Bone marrow (tissue), 2 donors: ENCODE data around the gene ZNF202.
"Not testable (repeated sequence)": the region's sequence is repeated elsewhere in the genome, so short reads cannot be mapped to it uniquely, and the experiment has no call there.

ENCODE experiments used
- DNase-seq, 2 donors: peaks; one replicate each; lab custom pipeline; 2025; lab: John Stamatoyannopoulos, UW

The ZNF202 gene

DNA sequence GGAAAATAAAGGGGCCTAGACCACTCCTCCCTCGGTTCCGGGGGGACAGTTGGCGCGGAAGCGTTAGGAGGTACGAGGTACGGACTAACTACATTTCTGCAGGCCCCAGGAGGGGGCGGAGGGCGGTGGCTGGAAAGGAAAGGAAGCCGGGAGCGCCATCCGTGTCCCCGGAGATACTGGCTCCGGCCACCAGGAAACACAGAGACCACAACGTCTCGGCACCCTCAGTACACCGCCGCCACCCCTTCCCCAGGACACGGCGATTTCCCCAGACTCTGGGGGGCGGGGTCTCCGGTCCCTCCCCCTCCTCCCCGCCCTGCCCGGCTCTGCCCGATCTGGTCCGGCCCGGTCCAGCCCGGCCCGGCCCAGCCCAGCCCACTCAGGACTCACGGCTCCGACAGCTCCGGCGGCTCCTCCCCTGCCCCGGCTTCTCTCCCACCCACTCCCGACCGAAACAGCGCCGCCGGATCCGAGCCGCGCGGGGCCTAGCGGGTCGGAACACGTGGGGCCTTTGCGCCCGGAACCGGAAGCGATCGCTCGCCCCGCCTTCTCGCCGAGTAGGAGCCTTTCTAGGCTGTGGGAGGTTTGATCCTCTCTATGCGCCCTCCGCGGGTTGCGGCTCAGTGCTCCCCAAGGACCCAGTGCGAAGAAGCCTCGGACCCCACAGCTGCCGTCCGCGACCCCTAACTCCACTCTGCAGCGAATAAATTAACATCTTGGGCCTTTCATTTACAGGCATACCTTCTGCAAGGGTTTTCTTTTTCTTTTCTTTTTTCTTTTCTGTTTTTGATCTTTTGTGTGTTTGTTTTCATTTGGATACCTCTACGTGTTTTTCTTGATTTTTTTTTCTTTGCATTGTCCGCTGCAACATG, at the start of gene ZNF202:
TSS of gene ZNF202 (minus strand) at position 502 of the 872 bp plus-strand sequence. CDS start 10,772 bp downstream, outside the sequence.
- peak; percentile 65 to 73 for DNase-seq

DNA sequence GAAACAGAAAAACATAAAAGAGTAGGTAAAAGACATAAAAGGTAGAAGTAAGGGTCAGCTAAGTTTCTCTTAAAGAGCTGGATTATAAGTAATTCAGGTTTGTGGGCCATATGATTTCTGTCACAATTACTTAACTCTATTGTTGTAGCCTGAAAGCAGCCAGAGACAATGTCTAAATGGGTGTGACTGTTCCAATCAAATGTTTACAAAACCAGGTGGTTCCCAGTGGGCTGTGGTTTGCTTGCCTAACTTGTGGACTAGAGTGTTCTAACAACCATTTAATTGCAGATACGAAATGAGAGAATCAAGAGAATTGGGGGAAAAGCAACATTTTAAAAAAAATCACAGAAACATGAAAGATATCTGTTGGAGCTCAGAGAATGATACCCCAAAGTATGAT, 42.1 kb upstream of the ZNF202 start:
- no peak for DNase-seq

DNA sequence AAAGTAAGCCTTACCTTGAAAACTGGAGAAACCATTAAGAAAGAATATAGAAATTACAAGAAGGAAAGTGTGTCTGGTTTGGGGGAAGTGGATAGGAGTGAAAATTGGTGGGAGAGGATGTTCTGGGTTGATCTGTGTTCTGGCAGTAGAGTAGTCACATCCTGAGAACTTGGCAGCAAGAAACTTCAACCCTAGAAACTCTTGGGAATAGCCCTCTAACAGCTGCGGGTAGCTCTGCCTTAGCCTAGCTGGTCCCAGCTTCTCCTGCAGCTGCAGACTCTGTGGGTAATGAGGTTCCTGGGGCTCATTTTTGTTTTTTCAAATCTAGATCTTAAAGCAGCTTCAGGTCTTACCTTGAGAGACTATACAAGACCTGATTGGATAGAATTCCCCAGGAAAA, 37.1 kb upstream of the ZNF202 start:
- DNase-seq, result no peak

DNA sequence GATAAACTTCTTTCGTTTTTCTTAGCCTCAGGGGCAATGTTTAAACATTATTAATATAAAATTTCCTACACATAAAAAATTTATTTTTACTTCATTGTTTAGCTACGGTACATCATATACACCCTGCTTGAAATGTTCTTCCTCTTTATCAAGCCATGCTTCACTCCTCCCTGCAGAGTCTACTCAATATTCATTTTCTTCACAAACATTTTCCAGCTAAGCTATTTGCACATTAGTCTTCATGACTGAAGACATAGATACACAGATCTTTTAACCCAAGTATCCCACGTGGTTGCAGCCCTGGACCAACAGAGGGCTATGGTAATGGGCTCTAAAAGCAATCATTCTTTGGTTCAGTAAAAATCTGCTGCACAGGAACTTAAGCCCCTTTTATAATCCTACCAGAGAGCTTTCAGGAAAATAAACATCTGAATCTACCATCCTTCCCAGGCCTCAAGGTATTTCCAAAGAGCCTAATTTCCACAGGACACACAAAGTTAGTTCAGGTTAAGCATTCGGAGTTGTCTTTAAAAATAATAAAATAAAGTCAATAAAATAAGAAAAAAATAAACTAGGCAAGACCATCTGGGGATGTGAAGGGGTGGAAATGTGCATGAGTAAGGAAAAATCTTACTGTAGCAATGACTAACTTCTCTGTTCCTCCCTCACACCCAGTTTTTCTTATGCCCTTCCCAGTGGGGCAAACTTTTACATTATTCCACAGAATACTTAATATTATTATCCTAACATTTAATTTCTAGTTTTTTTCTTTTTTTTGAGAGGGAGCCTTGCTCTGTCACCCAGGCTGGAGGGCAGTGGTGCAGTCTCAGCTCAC, 34.5 kb upstream of the ZNF202 start:
- DNase-seq, result no peak

DNA sequence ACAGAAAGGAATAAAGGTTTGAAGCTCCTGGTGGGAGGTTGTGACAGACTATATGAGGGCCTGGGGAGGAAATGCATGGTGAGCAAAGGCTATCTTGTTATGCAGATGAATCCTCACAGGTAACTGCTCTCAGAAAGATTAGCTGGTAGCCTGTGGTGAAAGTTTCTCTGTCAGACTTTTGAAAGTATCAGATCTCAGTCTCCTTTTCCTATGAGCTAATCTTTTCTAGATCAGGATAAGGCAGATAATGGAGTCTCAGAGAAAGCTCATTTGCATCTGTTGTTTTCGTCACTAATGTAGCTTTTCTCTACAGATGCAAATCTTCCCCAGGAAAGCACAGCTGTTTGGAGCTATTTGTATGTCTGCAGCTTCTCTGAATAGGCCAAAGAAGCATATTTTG, 33.8 kb upstream of the ZNF202 start:
- DNase-seq, result no peak

DNA sequence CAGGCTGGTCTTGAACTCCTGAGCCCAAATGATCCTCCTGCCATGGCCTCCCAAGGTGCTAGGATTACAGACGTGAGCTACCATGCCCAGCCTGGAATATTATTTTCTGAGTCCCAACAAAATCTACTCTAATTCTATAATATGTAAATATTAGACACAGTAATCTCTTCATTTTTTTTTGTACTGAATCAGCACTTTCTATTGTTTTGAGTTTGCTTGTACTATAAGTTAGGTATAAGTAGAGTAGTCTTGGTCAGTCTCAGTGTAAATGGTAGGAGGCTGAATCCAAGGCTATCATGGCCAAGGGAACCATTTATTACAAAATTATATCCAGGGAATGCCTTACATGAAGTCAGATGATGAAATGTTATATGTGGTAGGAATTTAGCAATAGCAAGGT, 32.5 kb upstream of the ZNF202 start:
- no peak for DNase-seq

DNA sequence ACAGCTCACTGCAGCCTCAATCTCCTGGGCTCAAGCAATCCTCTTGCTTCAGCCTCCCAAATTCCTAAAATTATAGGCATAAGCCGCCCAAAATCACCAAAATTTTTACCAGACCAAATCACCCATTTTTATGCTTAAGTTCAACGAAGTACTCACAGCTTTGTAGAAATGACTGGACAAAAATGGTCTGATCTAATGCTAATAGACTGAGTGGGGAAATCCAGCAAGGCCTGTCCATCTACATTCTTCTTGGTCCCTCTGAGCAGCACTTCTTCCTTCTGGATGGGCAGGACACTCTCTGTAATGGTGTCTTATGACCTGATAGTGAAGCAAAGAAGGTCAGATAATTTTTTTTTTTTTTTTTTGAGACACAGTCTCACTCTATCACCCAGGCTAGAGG, 31.6 kb upstream of the ZNF202 start:
- DNase-seq, result no peak

DNA sequence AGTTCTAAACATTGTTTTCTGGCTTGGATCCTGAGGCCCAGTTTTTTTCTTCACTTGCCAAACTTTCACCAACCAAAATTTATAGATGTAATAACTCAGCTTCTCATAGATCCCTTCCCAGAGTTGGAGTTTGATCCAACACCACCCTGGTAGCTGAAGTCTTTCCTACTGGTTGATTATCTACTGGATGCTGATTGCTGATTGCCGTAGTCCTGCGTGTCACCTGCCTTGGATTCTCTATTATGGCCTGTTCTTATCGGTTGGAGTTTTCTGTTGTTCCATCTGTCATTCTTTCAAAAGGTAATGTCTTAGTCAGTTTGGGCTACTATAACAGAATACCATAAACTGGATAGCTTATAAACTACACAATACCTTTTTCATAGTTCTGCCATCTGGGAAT, 30.2 kb upstream of the ZNF202 start:
- no peak for DNase-seq

DNA sequence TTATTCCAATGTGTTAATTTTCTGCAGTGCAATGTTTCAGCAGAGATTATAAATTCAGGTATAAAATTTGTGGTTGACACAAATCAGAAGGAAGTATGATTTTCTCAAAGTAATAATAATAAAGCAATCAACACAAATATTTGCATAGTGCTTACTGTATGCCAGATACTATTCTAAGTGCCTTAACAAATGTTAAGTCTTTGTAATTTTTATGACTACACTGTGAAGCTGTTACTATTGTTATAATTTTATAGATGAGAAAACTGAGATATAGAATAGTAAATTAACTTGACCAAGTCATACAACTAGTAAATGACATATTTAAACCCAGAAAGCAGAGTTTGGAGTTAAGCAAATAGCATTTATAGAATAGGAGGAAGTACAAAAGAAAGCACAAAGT, 29.3 kb upstream of the ZNF202 start:
- DNase-seq, result no peak

DNA sequence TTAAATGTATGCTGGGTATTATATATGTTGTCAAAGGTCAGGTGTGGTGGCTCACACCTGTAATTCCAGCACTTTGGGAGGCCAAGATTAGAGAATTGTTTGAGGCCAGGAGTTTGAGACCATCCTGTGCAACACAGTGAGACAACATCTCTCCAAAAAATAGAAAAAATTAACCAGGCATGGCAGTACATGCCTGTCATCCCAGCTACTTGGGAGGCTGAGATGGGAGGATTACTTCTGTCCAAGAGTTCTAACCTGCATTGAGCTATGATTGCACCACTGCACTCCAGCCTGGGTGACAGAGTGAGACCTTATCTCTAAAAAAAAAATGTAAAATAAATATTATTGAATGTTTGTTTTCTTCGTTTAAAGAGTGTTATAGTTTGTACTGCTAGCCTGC, 24.1 kb upstream of the ZNF202 start:
- no peak for DNase-seq

DNA sequence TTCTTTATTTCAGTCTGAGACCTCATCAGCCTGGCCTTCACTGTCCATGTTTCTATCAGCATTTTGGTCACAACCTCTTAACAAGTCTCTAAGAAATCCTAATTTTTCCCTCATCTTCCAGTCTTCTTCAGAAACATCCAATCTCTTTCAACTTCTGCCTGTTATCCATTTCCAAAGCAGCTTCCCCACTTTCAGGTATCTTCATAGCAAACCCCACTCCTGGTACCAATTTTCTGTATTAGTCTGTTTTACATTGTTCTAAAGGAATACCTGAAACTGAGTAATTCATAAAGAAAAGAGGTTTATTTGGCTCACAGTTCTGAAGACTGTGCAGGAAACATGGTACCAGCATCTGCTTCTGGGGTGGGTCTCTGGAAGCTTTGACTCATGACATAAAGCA, 21.0 kb upstream of the ZNF202 start:
- no peak for DNase-seq

DNA sequence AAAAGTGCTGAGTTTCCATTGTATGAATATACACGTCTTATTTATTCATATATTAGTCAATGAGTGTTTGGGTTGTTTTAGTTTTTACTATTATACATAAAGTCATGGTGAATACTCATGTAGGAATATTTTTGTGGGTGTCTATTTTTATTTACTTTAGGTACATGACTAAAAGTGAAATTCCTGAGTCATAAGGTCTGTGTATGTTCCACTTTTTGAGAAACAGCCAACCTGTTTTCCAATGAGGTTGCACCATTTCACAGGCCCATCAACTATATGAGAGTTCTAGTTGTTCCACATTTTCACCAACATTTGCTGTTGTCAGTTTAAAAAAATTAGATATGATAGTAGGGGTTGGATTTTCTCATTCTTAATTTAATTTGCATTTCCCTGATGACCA, 19.4 kb upstream of the ZNF202 start:
- DNase-seq, result no peak

DNA sequence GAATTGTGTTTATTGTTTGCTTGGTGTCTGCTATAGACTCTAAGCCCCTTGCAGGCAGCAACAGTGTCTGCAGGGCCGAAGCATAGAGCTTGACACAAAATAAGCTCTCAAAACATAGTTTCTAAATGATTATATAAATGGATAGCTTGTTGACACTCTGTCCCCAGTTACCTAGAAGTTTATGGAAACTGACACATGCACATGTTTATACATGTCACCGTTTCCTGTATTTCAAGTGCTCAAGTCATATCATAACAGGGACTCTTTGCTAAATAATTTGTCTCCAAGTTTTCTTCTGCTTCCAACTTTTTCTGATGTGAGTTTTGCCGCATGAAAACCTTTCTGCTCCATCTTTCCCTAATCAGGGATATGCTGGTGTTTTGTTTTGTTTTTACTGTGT, 16.5 kb upstream of the ZNF202 start:
- no peak for DNase-seq

DNA sequence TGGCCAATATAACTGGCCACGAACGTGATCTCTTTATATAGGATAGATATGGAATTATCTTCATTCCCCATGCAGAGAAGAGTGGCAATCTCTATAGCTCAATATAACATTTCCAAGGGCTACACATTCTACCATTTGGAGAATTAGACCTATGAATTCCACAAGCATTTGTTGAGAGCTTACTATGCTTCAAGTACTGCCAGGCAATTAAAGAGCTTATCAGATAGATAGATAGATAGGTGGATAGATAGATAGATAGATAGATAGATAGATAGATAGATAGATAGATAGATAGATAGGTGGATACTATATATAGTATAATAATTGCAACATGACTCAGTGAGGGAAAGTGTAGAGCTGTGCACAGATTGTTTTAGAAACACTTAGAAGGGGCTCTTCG, 14.4 kb upstream of the ZNF202 start:
- no peak for DNase-seq

DNA sequence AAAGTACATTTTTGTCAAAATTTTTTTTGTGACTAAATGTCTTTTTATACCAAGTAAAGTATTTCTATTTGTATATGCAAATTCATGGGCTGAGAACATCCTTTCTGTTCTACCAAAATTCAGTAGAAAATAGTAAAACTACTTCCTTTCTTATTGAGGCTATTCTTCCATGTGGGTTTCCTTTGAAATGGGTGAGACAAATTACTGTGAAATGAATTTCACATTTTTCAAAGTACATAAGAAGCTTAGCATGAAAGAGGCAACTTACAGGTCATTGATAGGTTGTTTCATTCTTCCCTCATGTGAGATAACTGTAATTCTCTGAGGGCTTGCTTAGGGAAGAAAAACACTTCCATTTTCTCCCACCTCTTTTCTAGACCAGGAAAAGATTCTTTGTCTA, 13.9 kb upstream of the ZNF202 start:
- no peak for DNase-seq

DNA sequence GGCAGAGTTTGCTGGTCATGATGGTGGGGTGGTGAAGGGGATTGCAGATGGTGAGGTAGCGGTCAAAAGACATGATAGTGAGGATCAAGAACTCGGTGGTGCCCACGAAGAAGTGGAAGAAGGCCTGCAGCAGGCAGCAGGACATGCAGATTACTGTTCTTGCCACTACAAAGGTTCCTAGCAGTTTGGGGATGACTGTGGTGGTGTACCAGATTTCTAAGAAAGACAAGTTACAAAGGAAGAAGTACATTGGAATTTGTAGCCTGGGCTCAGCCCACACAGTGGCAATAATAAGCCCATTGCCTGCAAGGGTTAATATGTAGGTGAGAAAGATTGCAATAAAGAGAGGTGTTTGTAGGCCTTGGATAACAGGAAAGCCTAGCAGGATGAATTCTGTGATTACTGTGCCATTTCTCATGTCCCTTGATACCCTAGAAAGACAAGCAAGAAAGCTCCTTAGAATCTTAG, 12.7 kb upstream of the ZNF202 start, which contains the start of gene OR6X1:
TSS of gene OR6X1 (minus strand) at position 418 of the 468 bp plus-strand sequence. CDS start at position 418, 0 bp downstream.
- no peak for DNase-seq

DNA sequence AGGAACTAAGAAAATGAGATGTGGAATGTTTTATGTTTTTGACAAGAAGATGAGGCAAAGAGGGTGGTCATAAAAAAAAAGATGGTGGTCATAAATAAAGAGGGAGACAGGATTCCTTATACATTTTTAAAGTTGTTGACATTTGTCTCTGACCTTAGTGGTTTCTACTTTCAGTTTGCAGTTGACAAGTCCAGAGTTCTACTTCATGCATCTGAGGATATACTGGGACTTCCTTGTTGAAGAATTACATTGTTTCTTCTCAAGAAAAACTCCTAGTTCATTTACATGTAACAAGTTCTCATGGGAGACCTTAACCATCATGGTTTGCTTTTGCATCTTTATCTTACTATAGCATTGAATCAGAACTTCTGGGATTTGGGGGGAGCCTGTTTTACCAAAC, 11.7 kb upstream of the ZNF202 start:
- DNase-seq, result no peak

DNA sequence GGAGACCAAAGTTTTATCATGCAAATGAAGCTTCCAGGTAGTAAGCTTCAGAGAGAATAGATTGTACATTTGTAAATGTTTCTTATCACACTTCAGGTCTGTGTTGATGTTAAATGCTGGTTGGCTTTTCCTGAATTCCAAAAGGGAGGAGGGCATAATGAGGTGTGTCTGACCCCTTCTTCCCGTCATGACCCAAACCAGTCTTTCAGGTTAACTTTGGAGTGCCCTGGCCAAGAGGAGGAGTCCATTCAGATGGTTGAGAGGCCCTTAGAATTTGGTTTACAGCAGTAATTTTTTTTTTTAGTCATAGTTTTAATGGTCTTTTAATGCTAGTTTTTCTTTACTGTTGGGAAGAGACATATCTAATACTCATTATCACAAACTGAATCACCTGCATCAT, 10.3 kb upstream of the ZNF202 start:
- DNase-seq, result no peak

DNA sequence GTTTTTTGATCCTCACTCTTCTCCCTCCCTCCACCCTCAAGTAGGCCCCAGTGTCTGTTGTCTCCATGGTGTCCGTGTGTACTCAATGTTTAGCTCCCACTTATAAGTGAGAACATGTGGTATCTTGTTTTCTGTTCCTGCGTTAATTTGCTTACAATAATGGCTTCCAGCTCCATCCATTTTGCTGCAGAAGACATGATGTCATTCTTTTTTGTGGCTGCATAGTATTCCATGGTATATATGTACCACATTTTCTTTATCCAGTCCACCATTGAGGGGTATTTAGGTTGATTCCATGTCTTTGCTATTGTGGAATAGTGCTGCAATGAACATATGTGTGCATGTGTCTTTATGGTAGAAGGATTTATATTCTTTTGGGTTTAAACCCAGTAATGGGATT, 6.9 kb upstream of the ZNF202 start:
- DNase-seq, result not testable (repeated sequence)

DNA sequence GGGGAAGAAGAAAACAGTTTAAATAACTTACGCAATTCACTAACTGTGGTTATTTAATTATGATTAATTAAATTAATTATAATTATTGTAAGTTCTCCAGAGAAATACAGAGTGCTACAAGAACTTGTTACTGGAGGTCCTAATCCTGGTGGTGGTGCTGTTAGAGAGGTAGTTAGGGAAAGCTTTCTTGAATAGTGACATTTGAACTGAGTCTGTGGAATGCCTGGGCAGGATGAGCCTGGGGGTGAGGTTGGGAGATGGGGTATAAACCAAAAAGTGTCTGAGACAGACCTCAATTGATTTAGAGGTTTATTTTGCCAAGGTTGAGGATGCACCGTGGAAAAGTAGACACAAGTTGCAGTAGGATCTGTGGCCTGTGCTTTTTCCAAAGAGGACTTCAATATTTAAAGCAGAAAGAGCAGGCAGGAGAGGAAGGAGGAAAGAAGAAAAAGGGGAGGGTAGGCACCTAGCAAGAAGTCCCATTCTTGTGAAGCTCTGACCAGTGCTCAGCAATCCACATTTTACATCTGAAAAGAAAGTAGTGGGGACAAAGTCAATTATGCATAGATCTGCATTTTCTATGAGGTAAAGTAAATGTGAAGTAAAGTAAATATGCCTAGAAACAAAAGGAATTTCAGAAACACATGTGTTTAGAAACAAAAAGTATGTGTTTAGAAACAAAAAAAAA, 4.4 kb upstream of the ZNF202 start:
- no peak for DNase-seq

DNA sequence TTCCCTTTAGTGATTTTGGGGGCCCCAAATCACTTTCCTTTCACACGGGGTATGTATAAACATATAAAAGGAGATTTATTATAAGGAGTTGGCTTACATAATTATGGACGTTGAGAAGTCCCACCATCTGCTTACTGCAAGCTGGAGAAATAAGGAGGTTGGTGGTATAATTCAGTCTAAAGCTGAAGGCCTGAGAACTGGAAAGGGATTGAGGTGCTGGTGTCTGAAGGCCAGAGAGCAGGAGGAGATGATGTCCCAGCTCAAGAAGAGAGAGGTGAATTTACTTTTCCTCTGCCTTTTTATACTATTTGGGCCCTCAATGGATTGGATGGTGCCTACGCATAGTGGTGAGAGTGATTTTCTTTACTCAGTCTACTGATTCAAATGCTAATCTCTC, 1.3 kb upstream of the ZNF202 start:
- no peak for DNase-seq

DNA sequence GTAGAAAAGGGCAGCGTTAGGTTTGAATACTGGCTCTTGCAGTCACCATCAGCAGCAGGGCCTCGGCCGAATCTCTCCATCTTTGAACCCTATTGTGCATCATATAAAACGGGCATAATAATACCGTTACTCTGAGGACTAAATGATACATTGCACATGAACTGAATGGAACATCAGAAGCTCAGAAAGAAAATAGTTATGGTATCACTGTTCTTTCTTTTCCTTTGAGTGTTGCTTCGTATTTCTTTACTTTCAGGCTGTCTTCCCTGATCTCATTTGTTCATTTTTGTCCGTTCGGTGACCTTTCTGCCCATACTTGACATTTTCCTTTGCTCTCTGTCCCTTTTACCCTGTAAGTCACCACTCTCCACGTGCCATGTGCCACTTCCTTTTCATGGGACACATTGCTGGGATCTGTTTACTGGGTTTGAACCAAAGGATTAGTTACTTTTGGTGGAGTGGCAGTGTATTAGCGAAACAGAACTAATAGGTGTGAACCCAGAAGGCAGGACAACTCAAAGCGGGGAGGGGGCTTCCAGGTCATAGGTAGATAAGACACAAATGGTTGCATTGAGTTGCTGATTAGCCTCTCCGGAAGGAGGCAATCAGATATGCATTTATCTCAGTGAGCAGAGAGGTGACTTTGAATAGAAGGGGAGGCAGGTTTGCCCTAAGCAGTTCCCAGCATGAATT, 717 bp upstream of the ZNF202 start:
- no peak for DNase-seq
